ENCODE results near the gene TRIO.

- no peak for TF ChIP-seq CTCF (conservative IDR thresholded peaks at IDR 0.05; ENCODE audit: low read depth, low read length)
- TF ChIP-seq EZH2 (IDR thresholded peaks at IDR 0.05; ENCODE audit: low read length, unreplicated experiment) = no peak
Measured at GRCh38 chr5:14226554-14226953, 83.4 kb downstream of the TRIO start.
